Measurements from ENCODE around the gene SIX2. TPM values are rescaled to one million over a fixed set of nuclear protein-coding genes. Genes with fewer than 3 reads are reported as not detected.

SIX2 gene
- total and polyA plus RNA-seq, 2 of the 8 experiments (the other 6 are each of a cell fraction or from before 2014, with no cell fraction given), result 0.47 to 1.0 TPM

DNA sequence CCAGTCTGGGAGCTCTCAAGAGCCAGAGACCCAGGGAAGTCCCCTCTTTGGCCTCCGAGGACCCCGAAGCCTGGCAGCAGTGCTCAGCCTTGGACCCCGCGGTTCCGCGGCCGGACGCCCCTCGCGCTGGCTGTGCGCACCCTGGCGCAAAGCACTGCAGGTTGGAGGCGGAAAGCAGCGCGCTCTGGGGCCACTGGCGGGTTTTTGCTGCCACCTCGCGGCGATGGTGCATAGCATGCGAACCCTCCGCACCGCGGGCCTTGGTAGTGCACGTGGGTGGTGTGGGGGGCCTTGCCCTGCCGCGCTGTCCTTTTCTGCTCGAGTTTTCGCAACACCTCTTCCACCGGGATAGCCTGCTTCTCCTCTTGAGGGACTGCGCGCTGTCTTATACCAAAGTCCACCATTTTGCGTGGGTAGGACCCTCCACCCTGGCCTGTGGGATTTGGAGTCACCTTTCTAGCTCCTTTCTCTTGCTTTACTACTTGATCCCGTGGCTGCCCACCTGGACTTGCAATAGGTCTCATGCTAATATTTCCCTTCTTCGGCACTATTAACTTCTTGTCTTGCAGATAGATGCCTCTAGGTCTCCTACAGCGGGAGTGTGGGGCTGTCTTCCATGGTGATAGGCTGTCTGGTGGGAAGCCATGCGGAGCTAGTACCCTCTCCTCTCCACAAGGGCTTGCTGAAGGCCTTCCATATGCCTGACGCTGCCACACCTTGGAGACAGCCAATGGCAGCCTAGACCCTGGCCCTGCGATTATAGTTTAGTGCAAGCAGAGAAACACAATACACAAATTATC is 53.5 kb downstream of the SIX2 start:
- Histone ChIP-seq H4K8ac (ENCODE audit: extremely low read depth, insufficient read depth, low read length) (peak overlapping the region; percentile 72), H3K4me1 (replicated peaks in 1 of 4; ENCODE audit: control insufficient read depth in 3 of 4, insufficient read depth in 4 of 4, low read length in 3 of 4) (peaks cover 6 to 36% (median 18%) of the 10 kb centered on the region in 4 experiments), H4K5ac (ENCODE audit: insufficient read length, low read depth, low read length) (peak overlapping the region; percentile 23), H3K9me3 (ENCODE audit: insufficient read depth in 2 of 2, low read depth in 1 of 2, low read length in 1 of 2) (no peaks in the 10 kb centered on the region), H3K79me1 (ENCODE audit: low read depth, low read length) (no peaks in the 10 kb centered on the region), H2BK120ac (replicated peaks; ENCODE audit: low read depth, low read length) (no peak overlapping the region), H3K27me3 (replicated peaks in 1 of 4; ENCODE audit: control insufficient read depth in 3 of 4, extremely low read depth in 1 of 4, insufficient read depth in 3 of 4, low read length in 3 of 4) (peaks cover 41 to 70% (median 61%) of the 10 kb centered on the region in 4 experiments), H3K27ac (ENCODE audit: low read depth, low read length) (no peak overlapping the region), H3K23ac (ENCODE audit: insufficient read length) (no peak overlapping the region), H2BK5ac (ENCODE audit: low read depth, low read length) (no peak overlapping the region), H3K18ac (ENCODE audit: extremely low read depth, low read length) (peak overlapping the region; percentile 90), H3K4ac (replicated peaks; ENCODE audit: insufficient read length, low read depth, low read length) (no peak overlapping the region), H4K20me1 (replicated peaks in 1 of 2; ENCODE audit: control insufficient read depth in 1 of 2, insufficient read depth in 2 of 2, low read length in 2 of 2) (peaks cover 0 to 8% of the 10 kb centered on the region in 2 experiments), H3K14ac (ENCODE audit: insufficient read length) (no peak overlapping the region), H2AK5ac (ENCODE audit: low read depth, low read length) (peak overlapping the region; percentile 41; the same call in 1 of the 2 replicates), H2BK15ac (ENCODE audit: low read length) (peak overlapping the region; percentile 74; the same call in 1 of the 2 replicates), H2BK12ac (ENCODE audit: low read depth, low read length) (peak overlapping the region; percentile 87; the same call in 1 of the 2 replicates), H2AFZ (ENCODE audit: low read length) (peak overlapping the region; percentile 54; the same call in 1 of the 2 replicates), H3K4me3 (ENCODE audit: extremely low read depth in 1 of 4, insufficient read depth in 2 of 4, low read depth in 3 of 4, low read length in 4 of 4) (peak overlapping the region; percentile 2 to 53 (median 40); a peak in 7 of 8 replicates), H2BK20ac (ENCODE audit: low read length) (peak overlapping the region; percentile 83; the same call in 1 of the 2 replicates), H3K23me2 (ENCODE audit: low read depth, low read length) (peaks cover 8% of the 10 kb centered on the region; the same call in 1 of the 2 replicates), H3K4me2 (ENCODE audit: insufficient read depth in 1 of 2, low read depth in 2 of 2, low read length in 2 of 2) (peak overlapping the region; percentile 49 to 72), H3K79me2 (ENCODE audit: control insufficient read depth in 1 of 2, insufficient read depth in 2 of 2, low read length in 2 of 2) (no peaks in the 10 kb centered on the region), H3K9ac (replicated peaks in 1 of 4; ENCODE audit: extremely low read depth in 1 of 4, low read depth in 3 of 4, low read length in 3 of 4) (no peak overlapping the region), H3K56ac (replicated peaks; ENCODE audit: insufficient read length, low read depth, low read length) (no peak overlapping the region), H4K91ac (replicated peaks; ENCODE audit: insufficient read length, low read length) (peak overlapping the region; percentile 93), H3K36me3 (ENCODE audit: control insufficient read depth in 2 of 4, insufficient read depth in 4 of 4, low read length in 3 of 4) (no peaks in the 10 kb centered on the region)
- FAIRE-seq (no peak), DNase-seq (ENCODE audit: low read depth in 1 of 2, low spot score in 2 of 2) (peak in 1 of 2 experiments; percentile 98)
- CTCF ChIA-PET (ENCODE audit: partially characterized antibody), result interaction anchor here (0.6 to 9.8 kb wide), 79 partner anchors 8 to 955 kb away, joined by 3 to 214 read pairs (median 4); partner anchors contain the start of genes CAMKMT and SIX2
- POLR2A ChIA-PET (ENCODE audit: partially characterized antibody), result interaction anchor here (1.5 kb wide), 1 partner anchor 11 kb away, joined by 3 read pairs; no protein-coding TSS in a partner anchor
- WGBS, 2 experiments (ENCODE audit: extremely low coverage in 1 of 2, insufficient coverage in 1 of 2, insufficient read length in 1 of 2, insufficient replicate concordance in 2 of 2, low coverage in 1 of 2, low lambda C conversion rate in 2 of 2, missing lambda C conversion rate in 1 of 2), result 12% methylated on average over 36 of the region's 38 CpGs; no CpG with 5 or more reads in 1 of the 2 experiments
- TF ChIP-seq SIX5 (IDR thresholded peaks at IDR 0.05; ENCODE audit: low read depth, low read length) (no peak), TAF1 (IDR thresholded peaks at IDR 0.05; ENCODE audit: low read depth, low read length) (no peak), SP1 (IDR thresholded peaks at IDR 0.05; ENCODE audit: low read depth, low read length) (no peak), RXRA (IDR thresholded peaks at IDR 0.05; ENCODE audit: insufficient read depth, low read depth, low read length) (no peak), KDM4A (IDR thresholded peaks at IDR 0.05; ENCODE audit: low read depth, low read length, severe bottlenecking) (peak; percentile 27), EP300 (IDR thresholded peaks at IDR 0.05; ENCODE audit: borderline replicate concordance in 1 of 2, low read depth in 2 of 2, low read length in 2 of 2) (no peak), ZNF274 (IDR thresholded peaks at IDR 0.05; ENCODE audit: borderline replicate concordance, extremely low read depth, low read length) (no peak)
- TF ChIP-seq, protein P1, sequence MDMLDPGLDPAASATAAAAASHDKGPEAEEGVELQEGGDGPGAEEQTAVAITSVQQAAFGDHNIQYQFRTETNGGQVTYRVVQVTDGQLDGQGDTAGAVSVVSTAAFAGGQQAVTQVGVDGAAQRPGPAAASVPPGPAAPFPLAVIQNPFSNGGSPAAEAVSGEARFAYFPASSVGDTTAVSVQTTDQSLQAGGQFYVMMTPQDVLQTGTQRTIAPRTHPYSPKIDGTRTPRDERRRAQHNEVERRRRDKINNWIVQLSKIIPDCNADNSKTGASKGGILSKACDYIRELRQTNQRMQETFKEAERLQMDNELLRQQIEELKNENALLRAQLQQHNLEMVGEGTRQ (IDR thresholded peaks at IDR 0.05; ENCODE audit: low read length), result no peak
- TF ChIP-seq, protein P2, sequence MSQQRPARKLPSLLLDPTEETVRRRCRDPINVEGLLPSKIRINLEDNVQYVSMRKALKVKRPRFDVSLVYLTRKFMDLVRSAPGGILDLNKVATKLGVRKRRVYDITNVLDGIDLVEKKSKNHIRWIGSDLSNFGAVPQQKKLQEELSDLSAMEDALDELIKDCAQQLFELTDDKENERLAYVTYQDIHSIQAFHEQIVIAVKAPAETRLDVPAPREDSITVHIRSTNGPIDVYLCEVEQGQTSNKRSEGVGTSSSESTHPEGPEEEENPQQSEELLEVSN (IDR thresholded peaks at IDR 0.05), result peak; percentile 84
